ENCODE data around the gene CXXC5. TPM values are rescaled to one million over a fixed set of nuclear protein-coding genes. Genes with fewer than 3 reads are reported as not detected.

CXXC5 gene
- total RNA-seq, 1 donor from 2014 or later = 167 TPM

- no peak for DNase-seq (ENCODE audit: low read depth)
- peak; percentile 2 for TF ChIP-seq CTCF (IDR thresholded peaks at IDR 0.05; ENCODE audit: insufficient read depth, low read length, poor library complexity, severe bottlenecking)
- Histone ChIP-seq H3K36me3 (ENCODE audit: control insufficient read depth, insufficient read depth, low read length) (peaks cover 2% of the 10 kb centered on the region), H3K4me3 (ENCODE audit: low read depth, low read length) (no peak overlapping the region), H3K27me3 (ENCODE audit: control insufficient read depth, insufficient read depth, low read length) (no peaks in the 10 kb centered on the region)
These were observed 10.4 kb downstream of the CXXC5 start for GRCh38 chr5:139658501-139658927.

GRCh38 chr5:139658928-139659667 lies 10.9 kb downstream of the CXXC5 start:
- TF ChIP-seq CTCF (IDR thresholded peaks at IDR 0.05; ENCODE audit: insufficient read depth, low read length, poor library complexity, severe bottlenecking) = no peak
- Histone ChIP-seq H3K4me3 (ENCODE audit: low read depth, low read length) (peak overlapping the region; percentile 9), H3K36me3 (ENCODE audit: control insufficient read depth, insufficient read depth, low read length) (peaks cover 2% of the 10 kb centered on the region), H3K27me3 (ENCODE audit: control insufficient read depth, insufficient read depth, low read length) (no peaks in the 10 kb centered on the region)
- no peak for DNase-seq (ENCODE audit: low read depth)

- peak overlapping the region; percentile 9 for H3K4me3 ChIP-seq (ENCODE audit: low read depth, low read length)
- DNase-seq (ENCODE audit: low read depth) = no peak
- H3K36me3 ChIP-seq (ENCODE audit: control insufficient read depth, insufficient read depth, low read length) = peaks cover 2% of the 10 kb centered on the region
- TF ChIP-seq CTCF (IDR thresholded peaks at IDR 0.05; ENCODE audit: insufficient read depth, low read length, poor library complexity, severe bottlenecking) = no peak
- H3K27me3 ChIP-seq (ENCODE audit: control insufficient read depth, insufficient read depth, low read length) = no peaks in the 10 kb centered on the region
These were observed 11.5 kb downstream of the CXXC5 start for GRCh38 chr5:139659695-139660101.

GRCh38 chr5:139660105-139660922 lies 12.2 kb downstream of the CXXC5 start:
- H3K27me3 ChIP-seq (ENCODE audit: control insufficient read depth, insufficient read depth, low read length) = no peaks in the 10 kb centered on the region
- no peak for TF ChIP-seq CTCF (IDR thresholded peaks at IDR 0.05; ENCODE audit: insufficient read depth, low read length, poor library complexity, severe bottlenecking)
- no peak for DNase-seq (ENCODE audit: low read depth)
- peaks cover 2% of the 10 kb centered on the region for H3K36me3 ChIP-seq (ENCODE audit: control insufficient read depth, insufficient read depth, low read length)
- H3K4me3 ChIP-seq (ENCODE audit: low read depth, low read length) = no peak overlapping the region

GRCh38 chr5:139660923-139661814 lies 13.0 kb downstream of the CXXC5 start:
- no peaks in the 10 kb centered on the region for H3K27me3 ChIP-seq (ENCODE audit: control insufficient read depth, insufficient read depth, low read length)
- peak; percentile 74 for DNase-seq (ENCODE audit: low read depth)
- H3K4me3 ChIP-seq (ENCODE audit: low read depth, low read length) = no peak overlapping the region

More at GRCh38 chr5:139660923-139661814, 13.0 kb downstream of the CXXC5 start:
- TF ChIP-seq CTCF (IDR thresholded peaks at IDR 0.05; ENCODE audit: insufficient read depth, low read length, poor library complexity, severe bottlenecking) = no peak
- H3K36me3 ChIP-seq (ENCODE audit: control insufficient read depth, insufficient read depth, low read length) = peaks cover 2% of the 10 kb centered on the region

All from kidney epithelial cell (primary cell).